Hippocampal formation (tissue), 2 donors: ENCODE data around the gene FOXO6.

Experiments
- DNase-seq, 2 donors: peaks; one replicate each; lab custom pipeline; 2025; lab: John Stamatoyannopoulos, UW

The FOXO6 gene

DNA sequence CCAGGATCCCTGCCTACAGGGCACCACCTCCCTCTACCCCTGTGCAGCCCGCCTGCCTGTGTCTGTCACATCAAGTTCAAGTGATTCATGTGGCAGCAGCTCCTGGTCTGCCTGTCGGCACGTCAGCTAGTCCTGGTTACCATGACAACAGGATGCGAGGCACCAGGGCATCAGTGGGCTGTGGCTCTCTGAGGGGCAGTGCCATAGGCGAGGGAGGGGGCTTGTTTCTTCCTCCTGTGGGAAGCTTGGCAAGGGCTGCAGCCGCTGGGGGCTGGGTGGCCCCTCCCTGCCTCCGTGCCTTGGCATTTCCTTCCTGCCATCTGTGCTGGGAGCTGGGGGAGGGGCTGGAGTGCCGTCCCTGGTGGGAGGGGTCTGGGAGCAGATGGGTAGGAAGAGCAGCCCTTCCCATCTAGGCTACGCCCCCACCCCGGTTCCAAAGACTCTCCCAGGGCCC, 43.1 kb downstream of the FOXO6 start:
- peak in 1 of 2 donors; percentile 28 for DNase-seq

DNA sequence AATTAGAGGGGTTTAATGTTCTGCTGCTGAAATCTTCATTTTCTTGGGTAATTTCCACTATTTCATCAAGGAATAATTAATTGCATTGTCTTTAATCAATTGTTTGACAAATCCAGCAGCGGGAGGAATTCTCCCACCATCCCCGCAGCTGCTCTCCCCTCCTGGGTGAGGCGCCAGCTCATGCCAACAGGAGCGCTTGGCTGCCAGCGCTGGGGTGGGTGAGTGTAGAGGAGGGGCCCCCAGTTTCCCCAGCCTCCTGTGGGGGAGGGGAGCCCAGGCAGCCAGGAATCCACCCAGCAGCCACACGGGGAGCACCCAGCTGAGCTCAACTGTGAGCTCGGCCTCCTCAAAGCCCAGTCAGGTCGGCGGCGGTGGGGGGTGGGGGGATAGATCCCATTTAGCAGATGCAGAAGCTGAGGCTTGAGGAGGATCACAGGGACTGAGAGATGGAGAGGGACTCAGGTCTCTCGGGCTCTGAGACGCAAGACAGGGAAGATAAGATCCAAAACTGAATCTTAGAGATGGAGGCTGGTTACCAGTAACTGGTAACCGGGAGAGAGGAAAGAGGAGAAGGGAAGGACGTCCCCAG, 46.5 kb downstream of the FOXO6 start:
- DNase-seq, result no peak

DNA sequence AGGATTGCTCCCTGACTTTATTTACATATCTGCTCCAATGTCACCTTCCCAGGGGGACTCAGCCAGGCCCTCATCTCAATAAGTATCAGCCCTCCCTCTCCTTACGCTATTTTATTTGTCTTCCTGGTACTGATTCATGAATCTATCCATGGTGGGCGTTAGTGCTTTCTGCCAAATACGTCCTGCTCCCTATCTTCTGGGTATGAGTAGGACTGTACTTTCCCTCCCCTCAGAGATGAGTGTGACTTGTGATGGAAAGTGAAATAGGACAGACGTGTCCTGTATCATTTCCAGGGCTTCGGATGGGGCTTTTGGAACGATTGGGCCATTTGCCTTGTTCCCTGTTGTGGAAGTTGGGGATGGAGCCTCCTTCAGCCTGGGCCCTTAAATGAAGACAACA, 47.5 kb downstream of the FOXO6 start:
- DNase-seq, result no peak

DNA sequence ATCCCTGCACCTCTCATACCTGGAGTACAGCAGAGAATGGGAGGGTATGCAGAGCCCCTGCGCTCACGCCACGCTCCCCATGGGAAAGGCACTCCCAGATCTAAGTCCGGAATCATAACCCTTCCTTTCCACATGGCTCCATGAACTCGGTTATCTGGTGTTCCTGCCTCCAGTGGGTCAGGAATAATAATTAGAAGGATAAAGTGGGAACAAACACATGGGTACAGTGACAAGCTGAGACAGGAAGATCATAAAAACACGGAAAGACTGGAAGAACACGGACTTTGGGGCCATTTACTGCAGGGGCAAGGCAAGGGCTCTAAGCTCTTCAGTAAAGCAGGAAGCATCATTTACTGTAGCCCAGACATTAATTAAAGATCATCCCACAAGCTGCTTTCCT, 48.6 kb downstream of the FOXO6 start:
- DNase-seq, result no peak

DNA sequence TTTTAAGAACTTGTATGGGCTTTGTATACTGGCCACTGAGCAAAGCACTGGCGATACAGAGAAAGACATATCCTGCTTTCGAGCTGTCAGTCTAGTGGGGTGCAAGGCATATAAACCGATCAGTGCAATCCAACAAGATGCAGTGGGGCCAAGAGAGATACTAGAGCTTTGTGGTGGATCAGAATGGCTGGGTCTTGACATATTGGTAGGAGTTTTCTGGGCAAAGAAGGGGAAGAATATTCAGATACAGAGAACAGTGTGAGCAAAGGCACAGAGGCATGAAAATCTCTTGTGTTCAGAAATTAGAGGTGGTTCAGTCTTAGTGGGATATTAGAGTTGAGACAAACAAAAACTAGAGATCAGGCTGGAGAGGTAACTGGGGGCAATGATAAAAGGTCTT, 49.2 kb downstream of the FOXO6 start:
- DNase-seq, result no peak

DNA sequence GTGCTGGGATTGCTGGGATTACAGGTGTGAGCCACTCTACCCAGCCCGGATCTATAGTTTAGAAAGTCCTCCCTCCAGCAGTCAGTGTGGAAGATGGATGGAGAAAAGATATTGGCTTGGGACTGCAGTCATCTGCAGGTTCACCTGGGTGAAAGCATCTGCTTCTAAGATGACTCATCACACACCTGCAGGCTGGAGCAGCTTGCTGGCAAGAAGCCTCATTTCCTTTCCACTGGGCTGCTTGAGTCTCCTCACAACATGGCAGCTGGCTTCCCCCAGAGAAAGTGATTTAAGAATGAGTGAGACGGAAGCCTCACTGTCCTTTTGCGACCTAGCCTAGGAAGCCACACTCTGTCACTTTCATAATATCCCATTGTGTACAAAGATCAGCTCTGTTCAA, 50.0 kb downstream of the FOXO6 start:
- DNase-seq, result no peak

DNA sequence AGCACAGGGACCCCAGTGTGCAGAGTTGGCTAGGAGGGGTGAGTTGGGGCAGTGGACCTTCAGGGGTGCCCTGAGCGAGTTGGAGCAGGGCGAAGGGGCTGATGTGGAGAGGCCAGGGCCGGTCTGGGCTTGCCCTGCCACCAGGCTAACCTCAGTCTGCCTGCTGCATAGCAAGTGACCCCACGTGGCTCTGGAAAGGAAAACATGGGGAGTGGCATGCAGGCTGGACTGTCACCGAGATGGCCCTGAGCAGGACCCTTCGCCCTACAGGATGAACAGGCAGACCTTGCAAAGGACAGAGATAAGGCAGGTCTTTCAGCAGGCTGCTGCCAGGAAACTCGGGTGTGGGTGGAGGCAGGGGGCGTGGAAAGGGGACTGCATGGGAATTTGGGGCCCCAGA, 51.5 kb downstream of the FOXO6 start:
- no peak for DNase-seq

DNA sequence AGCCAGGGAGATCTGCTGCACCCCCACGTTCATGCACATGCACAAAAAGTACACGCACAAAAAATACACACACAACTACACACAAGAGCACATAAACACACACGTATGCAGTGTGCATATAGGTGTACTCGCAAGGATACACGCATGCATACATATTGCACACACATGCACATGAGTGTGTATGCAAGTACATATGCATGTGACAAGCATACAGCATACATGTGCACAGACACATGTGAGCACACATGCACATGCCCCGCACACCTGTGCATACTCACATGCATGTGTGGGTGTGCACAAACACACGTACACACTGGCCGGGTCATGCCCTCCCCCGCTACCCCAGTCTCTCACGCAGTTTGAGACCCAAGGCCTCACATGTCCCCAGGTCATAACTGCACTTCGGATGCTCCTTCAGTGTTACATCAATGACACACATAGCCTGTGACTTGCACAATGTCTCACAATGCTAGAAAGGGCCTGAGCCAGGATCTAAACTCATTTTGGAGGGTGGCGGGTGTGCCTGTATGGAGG, 52.6 kb downstream of the FOXO6 start:
- DNase-seq, result no peak

DNA sequence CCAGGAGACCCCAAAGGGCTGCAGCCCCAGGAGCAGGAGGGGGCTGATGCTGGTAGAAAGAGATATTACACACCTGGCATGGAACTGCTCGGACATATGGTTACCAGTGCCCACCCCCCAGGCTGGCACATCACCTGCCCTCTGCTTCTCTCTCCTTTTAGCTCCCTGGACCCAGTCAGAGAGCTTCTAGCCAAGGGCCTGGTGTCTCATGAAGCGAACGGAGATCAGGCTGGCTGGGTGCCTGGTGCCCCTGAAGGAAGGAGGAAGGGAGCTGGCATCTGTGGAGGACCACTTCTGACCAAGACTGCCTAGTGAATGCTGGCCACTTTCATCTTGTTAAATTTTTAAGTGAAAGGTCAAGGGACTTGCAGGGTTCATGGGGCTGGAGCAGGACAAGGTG, 53.1 kb downstream of the FOXO6 start:
- DNase-seq, result no peak

DNA sequence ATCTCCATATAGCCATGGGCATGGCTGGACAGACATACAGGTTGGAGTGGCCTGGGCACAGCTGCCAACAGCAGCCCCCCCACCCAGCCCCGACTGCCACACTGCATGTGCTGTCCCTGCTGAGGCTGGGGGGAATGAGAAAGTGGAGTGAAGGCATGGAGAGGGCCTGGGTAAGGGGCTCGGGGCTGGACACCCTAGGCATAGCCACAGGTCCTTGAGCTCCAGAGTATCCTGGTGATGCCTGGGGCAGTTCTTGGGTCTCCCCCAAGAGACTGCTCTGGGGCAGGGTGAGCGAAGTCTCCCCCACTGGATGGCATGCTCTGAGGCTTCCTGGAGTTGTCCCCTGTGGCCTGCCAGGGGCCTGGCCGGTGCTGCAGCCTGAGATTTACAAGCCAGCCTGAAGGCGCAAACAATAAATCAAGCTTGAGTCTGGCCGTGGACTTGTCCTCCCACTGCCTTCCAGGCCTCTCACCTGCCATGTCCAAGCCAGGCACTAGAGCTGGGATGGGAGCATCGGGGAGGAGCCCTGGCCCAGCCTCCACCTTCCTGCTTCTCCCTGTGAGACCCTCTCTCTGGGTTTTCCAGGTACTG, 53.6 kb downstream of the FOXO6 start:
- no peak for DNase-seq

DNA sequence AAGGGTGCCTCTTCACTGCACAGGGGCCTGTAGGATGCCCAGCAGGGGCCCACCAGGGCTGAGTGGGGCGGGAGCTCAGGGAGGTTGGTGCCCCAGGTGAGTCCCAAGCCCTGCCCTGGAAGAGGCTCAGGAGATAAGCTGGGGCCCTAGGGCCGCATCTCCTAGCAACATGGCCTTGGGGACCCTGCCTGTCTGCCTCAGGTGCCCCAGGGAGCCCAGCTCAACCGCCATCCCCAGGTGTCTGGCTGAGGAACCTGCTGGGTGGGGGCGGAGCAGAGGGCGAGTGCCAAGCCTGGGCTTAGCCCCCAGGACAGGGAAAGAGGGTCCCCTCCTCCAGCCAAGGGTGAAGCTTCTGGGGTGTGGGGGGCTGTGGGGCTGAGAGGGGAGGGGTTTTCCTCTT, 54.8 kb downstream of the FOXO6 start:
- DNase-seq, result no peak

DNA sequence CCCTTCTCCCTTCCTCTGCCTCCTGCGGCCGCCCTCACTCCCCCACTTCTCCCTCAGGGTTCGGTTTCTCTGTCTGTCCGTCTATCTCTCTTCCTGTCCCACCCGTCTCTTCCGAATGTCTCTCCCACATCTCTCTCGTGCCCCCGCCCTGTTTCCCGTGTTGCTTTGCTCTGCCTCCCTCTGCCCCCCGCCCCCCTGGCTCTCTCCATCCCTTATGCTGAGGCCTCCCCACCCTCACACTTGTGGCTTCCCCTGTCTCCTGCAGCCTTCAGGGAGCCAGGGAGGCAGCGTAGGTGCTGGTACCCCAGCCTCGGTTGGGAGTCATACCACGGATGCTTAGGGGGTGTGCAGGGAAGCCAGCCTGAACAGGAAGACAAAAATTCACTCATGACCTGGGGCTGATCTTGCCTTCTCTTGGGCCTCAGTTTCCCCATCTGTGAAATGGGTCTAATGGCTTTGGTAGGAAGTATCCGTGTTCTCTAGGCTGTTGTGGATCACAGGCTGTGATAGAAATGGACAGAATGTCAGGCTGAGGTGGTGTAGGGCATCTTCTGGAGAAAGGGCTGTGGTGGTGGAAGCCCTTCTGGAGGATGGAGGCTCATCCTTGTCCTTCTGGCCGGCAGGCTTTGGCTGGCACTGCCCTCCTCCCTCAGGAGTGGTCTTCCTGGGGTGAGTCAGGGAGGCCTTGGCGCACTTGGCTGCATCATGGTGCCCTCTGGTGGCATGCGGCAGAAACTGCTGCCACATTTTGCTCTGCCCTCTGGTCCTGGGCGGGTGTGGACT, 55.5 kb downstream of the FOXO6 start:
- peak; percentile 23 to 49 for DNase-seq

DNA sequence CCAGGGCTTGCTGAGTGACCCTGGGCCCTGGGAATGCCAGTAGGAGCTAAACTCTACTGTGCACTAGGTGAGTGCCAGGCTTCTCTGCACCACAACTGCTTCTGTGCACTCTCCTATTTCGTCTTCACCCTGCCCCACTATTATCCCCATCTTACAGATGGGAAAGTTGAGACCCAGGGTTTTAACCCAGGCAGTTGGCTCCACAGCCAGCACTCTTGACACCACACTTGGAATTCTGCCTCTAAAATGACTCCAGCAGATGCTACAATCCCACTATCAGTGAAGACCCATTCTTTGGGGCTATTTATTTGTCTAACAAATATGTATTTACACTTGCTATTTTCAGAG, 56.1 kb downstream of the FOXO6 start:
- DNase-seq, result no peak

DNA sequence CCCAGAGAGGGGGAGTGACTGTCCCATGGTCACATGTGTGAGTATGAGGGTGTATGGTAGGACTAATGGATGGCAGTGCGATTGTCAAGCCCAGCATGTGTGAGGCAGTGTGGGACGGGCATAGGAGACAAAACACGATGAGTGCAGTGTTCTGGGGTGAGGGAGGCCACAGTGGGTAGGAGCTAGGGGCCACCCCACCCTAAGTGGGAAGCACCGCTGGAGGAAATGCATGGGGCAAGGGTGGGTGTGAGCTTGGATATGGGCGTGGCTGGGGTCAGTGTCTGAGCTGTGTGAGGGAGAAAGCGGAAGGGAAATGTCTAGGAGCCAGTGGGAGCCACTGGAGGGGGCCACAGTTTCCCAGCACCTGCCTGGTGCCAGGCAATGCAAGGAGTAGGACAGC, 56.5 kb downstream of the FOXO6 start:
- DNase-seq, result no peak

DNA sequence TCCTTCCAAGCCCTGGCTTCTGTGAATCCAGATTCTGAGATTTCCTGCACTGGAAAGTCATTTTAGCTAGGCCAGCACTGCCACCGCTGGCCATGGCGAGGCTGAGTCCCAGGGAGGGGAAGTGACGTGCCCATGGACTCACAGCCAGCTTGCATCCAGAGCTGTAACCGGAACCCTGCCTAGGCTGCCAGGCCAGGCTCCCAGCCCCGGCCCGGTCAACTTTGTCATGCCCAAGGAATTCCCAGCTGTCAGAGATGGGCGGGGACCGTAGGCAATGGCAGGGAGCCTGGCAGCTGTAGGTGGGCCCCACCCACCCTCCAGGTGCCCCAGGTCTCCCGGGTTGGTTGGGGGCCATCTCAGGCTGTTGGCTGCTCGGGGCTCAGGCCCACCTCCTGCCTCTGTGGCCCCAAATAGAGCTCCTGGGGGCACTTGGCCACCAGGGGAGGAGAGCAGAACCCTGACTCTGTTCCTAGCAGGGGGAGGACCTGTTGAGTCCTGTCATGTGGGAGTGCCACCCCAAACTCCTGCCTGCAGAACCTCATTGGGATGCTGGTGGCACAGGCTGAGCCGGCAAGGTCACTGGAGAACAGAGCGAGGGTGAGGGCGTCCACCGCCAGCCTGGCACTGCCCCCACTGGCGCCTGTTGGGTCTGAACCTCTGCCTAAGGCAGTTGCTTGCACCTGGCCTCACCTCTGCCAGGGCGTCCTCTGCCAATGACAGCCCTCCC, 57.8 kb downstream of the FOXO6 start:
- no peak for DNase-seq

DNA sequence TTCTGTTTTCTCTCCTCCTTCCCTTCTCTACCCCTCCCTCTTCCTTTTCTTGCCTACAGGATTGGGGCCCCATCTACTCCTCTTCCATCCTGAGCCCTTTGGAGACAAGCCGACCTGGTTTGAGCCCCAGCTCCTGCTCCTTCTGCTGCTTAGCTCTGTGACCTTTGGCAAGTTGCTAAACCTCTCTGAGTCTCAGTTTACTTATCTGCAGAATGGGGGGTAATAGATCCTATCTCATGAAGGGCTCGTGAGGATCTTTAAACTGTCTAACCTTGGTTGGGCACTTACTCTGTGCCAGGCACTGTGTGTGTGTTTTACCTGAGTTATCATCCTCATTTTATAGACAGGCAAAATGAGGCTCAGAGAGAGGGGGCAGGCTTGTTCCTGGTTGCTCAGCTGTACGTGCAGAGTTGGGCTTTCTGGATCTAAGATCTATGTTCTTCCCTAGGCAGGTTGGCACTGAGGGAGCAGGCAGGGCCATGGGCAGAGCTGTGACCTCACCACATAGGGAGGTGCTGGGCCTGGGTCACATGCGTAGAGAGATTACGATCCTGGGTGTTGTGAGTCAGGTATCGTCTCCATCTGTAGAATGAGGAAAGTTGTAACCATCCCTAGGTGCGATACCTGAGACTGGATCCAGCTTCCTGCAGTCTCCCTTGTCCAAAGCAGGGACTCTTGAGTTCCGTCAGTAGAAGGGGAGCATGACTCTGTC, 58.5 kb downstream of the FOXO6 start:
- DNase-seq, result no peak

DNA sequence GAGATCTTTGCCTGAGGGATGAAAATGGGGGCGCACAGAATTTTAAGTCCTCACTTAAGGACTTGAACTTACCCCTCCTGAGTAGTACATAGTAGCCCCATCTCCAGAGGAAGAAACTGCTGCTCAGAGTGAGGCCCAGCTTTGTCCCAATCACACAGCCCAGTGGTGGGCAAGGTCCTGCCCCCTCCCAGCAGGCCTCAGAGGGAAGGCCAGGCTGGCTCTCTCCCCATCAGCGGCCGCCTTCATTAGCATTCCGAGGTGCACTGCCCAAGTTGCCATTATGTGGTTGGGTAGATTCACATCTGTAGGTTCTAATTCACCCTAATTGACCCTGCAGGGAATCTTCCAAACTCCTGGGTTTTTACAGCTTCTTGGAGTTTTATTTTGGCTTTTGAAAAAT, 59.1 kb downstream of the FOXO6 start:
- DNase-seq, result no peak

DNA sequence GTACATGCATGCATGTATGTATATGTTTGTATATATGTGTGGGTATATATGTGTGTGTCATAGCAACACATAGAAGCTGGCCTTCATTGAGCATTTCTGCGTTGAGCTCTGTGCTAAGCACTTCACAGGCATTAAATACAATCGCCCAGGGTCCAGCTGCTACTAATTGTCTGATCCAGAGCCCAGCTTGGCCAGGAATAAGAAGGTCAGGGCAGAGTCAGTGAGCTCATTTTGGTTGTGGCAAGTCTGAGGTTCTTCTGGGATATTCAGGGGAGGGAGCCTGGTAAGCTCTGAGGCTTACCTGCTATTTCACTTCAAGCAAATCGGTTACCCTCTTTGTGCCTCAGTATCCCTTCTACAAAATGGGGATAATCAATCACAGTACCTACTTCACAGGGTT, 59.6 kb downstream of the FOXO6 start:
- DNase-seq, result no peak

DNA sequence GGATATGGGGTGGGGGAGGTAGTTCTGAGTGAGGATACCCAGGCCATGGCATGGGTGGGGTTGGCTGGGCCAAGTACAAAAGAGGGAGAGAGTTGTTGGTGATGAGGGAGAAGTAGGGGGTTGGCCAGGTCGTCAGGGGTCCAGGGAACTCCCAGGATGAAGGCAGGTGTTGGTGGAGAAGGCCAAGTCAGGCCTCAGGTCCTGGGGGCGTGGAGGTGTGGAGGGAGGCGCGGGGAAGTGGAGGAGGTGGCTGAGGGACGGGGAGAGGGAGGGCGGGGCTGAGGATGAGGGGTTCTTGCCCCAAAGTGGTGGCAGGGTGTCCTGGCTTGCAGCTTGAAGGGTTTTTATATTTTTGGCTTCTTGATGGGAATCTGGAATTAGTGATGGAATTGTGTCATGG, 61.1 kb downstream of the FOXO6 start:
- no peak for DNase-seq

DNA sequence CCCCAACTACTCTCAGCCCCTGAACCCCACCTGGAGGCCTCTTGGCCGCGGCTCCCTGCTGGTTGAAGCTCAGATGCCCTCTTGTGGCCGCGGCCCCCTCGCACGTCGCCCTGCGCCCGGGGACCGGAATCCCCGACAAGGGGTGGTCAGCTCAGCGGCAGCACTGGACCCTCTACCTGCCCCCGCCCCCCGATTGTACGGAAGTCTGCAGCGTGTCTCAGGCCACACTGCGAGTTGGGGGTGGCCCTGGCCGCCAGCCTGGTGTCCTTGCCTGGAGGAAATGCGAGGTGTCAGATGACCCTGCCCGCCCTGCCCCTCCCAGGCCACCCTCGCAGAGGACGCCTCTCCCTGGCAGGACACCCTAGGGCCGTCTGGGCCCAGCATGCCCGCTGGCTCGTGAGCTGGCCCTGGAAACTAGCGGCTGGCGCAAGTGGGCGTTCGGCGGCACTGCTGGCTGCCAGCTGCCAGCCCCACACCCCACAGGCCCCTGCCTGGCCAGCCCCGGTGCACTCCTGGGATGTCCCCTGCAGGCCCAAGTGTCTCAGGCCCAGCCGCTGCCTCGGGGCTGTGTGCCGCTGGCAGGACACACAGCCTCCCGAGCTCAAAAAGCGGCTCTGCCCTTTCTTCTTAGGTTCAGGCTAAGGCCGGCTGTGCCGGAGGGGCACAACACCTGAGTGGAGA, 62.4 kb downstream of the FOXO6 start:
- no peak for DNase-seq

DNA sequence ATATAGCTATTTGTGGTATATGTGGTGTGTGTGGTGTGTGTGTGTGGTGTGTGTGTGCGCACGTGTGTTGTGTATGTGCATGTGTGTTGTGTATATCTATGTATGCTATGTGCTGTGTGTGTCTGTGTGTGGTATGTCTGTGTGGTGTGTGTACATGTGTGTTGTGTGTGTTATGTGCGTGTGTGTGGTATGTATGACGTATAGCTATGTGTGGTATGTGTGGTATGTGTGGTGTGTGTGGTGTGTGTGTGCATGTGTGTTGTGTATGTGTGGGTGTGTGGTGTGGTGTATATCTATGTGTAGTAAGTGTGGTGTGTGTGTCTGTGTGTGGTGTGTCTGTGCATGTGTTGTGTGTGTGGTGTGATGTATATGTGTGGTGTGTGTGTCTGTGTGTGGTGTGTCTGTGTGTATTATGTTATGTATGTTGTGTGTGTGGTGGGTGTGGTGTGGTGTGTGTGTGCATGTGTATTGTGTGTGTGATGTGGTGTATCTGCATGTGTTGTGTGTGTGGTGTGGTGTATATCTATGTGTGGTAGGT, 63.4 kb downstream of the FOXO6 start:
- no peak for DNase-seq
